Omental fat pad (tissue), 4 donors: Measurements from ENCODE around the gene RIMKLB. TPM values are rescaled to one million over a fixed set of nuclear protein-coding genes. Genes with fewer than 3 reads are reported as not detected.

Experiments used
- ATAC-seq: fragments of 150-250 bp; one replicate; pipeline ENCODE4 v1.9.1; 2016; ENCODE audit warnings: mild to moderate bottlenecking, moderate library complexity; ENCODE audit not compliant: low FRiP score
- DNase-seq: peaks from one replicate; pipeline ENCODE4 v3.0.0-alpha.2; 2019; ENCODE audit warnings: low spot score
- total RNA-seq, 4 donors: library from RNA; depleted of rRNA; stranded (reverse); fragments of >200 nt; gene quantifications; one replicate each; pipeline ENCODE4 v1.1.0, GENCODE V29; 2016
- TF ChIP-seq, protein P1 (sequence below), 3 donors: fragments of 450-650 bp; IDR thresholded peaks; one replicate each; pipeline ENCODE4 v1.5.1; 2016 to 2017; ENCODE audit warnings: antibody characterized with exemption in 3 of 3, mild to moderate bottlenecking in 3 of 3, moderate library complexity in 2 of 3

RIMKLB gene
- total RNA-seq, 4 donors from 2014 or later: 53.9 to 202 (median 62.6) TPM

DNA sequence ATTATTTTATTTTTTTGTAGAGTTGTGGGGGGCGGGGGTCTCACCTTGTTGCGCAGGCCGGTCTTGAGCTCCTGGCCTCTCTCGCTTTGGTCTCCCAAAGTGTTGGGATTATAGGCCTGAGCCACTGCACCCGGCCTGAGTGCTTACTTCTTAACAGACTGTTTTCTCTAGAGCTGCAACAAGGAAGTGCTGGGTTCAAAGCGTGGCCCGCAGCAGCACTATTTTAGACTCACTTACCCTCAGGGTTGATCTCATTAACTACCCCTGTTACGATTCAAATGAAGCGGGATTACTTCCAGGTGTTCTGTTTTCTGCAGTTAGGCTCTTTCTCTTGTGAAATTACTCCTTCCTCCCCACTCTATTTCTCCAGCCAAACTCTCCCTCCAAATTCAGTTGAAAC is 133.3 kb downstream of the RIMKLB start:
- TF ChIP-seq, protein P1, sequence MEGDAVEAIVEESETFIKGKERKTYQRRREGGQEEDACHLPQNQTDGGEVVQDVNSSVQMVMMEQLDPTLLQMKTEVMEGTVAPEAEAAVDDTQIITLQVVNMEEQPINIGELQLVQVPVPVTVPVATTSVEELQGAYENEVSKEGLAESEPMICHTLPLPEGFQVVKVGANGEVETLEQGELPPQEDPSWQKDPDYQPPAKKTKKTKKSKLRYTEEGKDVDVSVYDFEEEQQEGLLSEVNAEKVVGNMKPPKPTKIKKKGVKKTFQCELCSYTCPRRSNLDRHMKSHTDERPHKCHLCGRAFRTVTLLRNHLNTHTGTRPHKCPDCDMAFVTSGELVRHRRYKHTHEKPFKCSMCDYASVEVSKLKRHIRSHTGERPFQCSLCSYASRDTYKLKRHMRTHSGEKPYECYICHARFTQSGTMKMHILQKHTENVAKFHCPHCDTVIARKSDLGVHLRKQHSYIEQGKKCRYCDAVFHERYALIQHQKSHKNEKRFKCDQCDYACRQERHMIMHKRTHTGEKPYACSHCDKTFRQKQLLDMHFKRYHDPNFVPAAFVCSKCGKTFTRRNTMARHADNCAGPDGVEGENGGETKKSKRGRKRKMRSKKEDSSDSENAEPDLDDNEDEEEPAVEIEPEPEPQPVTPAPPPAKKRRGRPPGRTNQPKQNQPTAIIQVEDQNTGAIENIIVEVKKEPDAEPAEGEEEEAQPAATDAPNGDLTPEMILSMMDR (IDR thresholded peaks at IDR 0.05): no peak
- ATAC-seq (no peak), DNase-seq (no peak)

DNA sequence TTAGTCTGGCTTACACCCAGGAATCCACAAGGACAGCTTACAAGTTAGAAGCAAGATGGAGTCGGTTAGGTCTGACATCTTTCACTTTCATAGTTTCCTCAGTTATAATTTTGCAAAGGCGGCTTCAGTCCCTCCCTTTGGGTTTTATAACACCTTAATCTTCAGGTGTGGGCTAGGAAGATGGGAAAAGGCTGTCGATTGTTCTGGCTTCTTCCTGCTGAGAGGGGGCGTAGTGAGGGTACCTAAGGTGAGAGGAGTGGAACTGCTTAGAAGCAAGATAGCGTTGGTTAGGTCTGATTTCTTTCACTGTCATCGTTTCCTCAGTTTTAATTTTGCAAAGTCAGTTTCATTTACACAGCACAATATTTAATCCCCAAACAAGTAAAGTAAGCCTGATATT is 134.7 kb downstream of the RIMKLB start:
- TF ChIP-seq, protein P1 (IDR thresholded peaks at IDR 0.05): no peak
- ATAC-seq: no peak

More for the DNA sequence above, 134.7 kb downstream of the RIMKLB start:
- DNase-seq: no peak

Other genes starting within 250 kb of the RIMKLB start
- gene CLEC6A, start 242.0 kb upstream of the RIMKLB start, total RNA-seq: not detected
- gene CLEC4D, start 184.5 kb upstream of the RIMKLB start, total RNA-seq: 1 to 10 TPM in 2 of 4 donors, under 1 TPM in 1, not detected in 1; 0.56 to 2.0 (median 1.1) TPM
- gene CLEC4E, start 157.1 kb upstream of the RIMKLB start, total RNA-seq: 10 to 100 TPM in 2 of 4 donors, 1 to 10 TPM in 2; 2.7 to 37.8 (median 13.1) TPM
- under 1 TPM in 1 of 4 donors, not detected in 3; 0.63 TPM for gene AICDA, start 85.1 kb upstream of the RIMKLB start, total RNA-seq
- 100 to 1,000 TPM in 2 of 4 donors, 10 to 100 TPM in 2; 34.5 to 793 (median 148) TPM for gene MFAP5, start 35.2 kb upstream of the RIMKLB start, total RNA-seq
- not detected for gene A2ML1, start 124.6 kb downstream of the RIMKLB start, total RNA-seq
- 10 to 100 TPM; 19.3 to 30.3 (median 25.8) TPM for gene PHC1, start 216.5 kb downstream of the RIMKLB start, total RNA-seq